CD4-positive, alpha-beta T cell treated with Interleukin-2 at 100 ng/mL for 4 hours (primary cell): Measurements from ENCODE around the gene LPAR1.

Experiments used
- DNase-seq: peaks from one replicate; pipeline ENCODE4 v3.0.0-alpha.2; 2020; ENCODE audit warnings: low spot score

Gene LPAR1

DNA sequence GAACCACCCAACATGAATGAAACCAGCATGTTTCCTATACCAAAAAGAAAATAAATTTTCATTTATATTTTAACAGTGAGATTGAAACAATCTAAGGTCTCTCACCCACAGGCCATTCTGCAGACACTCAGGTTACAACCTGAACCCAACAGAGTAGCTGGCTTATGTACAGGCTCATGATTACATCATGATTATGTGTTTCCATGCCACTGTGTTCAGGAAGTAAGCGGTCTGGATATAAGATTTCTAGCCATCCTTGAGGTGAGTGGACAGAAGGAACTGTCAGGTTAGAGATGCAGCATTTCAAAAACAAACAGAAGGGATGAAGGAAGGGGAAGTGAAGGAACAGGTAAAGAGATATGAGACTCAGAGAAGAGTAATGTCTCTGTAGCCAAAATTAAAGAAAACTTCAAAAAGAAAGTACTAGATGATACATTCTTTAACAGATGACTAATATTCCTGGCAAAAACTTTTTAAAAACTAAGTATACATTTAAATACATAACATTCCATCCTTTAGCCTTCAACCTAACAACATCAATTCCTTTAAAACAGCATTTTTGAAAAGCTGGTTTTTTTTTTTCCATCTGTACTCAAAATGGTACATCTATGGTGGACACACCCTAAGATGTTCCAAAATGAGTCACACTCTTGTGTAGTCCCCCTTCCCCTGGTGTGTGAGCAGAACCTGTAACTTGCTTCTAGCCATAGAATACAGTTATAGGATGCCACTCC, 119.8 kb downstream of the LPAR1 start:
- DNase-seq: no peak

DNA sequence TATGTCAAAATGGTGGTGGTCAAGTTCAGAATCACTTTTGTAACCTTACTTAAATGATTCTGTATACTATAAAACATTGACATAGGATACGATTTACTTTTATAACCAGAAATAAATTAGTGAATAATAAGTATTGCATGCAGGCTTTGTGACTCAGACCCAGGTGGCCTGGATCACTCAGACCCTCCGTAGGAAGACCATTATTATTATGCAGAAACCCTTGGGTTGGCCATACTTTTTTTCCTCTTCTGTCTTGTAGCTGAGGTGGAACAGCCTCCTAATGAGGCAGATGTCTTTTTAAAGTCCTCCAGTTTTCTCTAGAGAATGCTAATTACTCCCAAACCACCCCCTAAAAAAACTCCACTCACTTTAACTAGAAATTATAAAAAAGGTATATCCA, 121.9 kb downstream of the LPAR1 start:
- no peak for DNase-seq

DNA sequence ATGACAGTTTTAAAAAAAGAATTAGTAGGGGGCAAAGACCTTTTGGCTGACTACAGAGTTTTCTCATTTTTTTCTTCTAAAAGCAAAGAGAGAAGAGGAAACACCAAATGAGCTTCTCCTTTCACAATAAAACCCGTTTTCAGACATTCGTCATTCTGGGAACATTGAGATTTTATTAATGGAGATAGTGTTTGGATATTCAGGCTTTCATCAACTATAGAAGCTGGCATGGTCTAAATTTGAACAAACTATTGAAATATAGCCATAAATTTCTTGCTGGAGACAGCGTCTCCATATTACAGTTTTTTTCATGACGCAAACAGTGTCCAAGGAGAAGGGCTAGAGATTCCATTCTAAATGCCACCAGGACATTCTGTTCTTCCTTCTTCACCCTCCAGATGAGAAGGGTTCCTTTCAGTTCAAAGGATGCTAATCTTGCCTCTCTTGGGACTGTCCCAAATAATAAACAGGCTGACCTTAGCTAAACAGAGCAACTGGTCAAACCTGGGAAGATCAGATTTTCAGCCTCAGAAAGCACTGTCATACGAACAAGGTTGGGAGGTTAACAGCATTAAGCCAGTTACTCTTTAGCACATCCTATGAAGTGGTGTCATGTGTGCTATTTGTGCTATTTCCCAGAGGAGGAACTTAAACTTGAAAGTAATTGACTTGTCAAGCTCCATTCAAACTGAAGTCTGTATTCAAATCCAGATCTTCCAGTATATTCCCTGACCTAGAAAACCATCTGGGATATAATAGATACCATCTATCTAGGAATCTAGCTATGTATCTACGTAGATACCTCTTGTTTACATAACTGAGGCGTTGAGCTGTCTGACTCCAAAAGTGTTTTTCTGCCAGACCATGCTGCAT, 125.6 kb downstream of the LPAR1 start:
- DNase-seq: no peak

DNA sequence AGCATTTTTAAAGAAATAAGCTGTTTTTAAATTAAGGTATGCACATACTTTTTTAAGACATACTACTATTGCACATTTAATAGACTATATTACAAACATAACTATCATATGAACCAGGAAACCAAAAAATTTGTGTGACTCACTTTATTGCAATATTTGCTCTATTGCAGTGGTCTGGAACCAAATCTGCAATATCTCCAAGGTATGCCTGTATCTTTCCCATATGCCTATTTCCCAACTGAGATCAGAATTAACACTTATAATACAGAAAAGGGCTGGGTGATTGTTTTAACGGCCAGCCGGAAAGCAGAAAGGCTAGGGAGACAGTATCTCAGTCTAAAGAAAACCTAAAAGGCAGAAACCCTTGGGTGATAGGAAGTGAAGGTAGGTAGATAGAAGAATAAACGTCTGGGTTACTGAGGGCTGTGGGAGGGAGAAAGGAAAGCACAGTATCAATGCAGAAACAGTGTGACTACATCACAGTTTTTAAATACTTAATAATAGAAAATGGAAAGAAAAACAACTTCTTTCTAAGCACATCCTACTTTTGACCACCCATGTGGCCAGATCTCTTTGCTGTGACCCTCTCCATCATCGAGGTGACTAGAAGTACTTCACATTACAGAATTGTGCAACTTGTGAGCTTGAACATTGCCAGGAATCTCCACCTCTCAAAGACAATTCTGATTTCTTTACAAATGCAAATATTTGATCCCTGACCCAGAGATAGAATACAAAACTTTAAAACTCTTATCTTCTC, 126.4 kb downstream of the LPAR1 start:
- DNase-seq: no peak

DNA sequence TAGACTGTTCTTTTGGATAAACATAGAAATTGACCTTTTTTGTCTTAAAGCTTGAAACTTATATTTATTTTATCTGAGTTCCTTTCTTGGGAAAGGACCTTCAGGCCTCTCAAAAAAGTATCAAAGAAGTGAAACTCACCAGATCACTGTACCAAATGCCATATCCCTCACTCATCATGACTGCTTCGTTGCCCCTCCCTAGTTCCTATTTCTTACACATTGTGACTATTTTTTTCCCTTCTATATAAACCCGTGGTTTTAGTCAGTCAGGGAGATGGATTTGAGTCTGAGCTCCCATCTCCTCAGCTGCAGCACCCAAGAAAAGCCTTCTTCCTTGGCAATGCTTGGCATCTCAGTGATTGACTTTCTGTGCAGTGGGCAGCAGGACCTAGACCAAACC, 129.4 kb downstream of the LPAR1 start:
- no peak for DNase-seq

DNA sequence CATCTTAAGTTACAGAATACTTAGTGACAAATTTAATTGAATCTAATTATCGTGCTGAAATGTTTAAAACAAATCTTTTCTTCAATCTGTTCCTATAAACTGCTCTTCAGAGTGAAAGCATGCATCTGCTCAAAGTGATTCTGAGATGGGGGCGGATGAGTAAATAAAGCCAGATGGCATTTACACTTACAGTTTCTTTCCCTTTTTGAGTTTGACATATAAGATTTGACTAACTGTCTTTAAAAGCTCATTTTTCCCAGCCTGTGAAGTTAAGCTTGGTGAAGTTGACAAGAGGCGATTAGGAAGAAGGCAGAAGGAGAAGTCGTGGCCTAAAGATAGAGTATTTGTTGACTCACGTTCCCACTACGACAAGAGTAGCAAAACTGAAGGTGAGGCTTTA, 137.4 kb downstream of the LPAR1 start:
- no peak for DNase-seq

DNA sequence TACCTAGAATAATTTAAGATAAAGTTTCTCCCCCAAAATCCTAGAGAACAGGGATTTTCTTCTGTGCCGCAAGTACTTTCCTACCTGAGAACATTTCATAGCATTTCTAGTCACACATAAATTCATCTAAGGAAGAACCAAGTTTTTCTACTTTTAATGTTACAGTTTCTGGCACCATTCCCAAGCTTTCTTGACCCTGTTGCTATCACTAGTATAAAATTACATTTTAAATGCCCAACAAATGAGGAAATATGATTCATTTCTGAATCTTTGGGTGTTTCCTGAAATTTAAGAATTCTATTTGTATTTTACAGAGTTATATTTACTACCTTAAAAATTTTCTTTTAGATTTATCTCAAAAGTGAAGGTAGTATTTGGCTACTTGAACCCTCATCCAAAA, 137.8 kb downstream of the LPAR1 start:
- DNase-seq: no peak

DNA sequence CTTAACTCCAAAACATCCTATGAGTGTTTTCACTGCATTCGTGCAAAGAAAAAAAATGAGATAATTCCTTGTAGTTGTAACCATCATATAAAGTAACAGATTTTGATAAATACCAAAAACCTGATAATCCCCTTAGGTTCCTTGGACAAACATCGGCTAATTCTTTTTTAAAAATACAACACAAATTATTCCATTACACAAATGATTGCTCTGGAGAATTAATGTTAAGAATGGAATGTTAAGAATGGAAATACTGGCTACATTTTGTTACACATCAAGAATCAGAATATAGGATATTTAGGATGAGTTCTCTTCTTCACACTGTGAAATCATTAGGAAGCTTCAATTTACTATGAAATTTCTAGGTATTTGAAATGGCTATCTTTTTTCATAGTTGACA, 139.4 kb downstream of the LPAR1 start:
- DNase-seq: no peak

DNA sequence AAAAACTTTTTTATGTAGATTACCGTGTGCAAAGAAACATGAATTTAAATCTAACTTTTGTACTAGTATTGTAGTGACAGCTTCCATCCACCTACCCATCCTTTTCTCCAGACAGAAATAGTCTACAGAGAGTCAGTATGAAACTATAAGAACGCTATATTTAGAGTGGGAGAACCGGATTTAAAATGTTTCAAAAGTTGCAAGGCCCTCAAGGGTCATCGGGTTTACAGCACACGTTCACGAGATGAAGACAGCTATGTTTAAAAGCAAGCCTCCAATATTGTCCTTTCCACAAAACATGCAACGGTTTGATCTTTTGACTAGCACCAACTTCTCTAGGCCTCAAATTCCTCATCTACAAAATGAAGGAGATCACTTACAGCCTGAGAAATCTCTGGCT, 139.9 kb downstream of the LPAR1 start:
- no peak for DNase-seq

DNA sequence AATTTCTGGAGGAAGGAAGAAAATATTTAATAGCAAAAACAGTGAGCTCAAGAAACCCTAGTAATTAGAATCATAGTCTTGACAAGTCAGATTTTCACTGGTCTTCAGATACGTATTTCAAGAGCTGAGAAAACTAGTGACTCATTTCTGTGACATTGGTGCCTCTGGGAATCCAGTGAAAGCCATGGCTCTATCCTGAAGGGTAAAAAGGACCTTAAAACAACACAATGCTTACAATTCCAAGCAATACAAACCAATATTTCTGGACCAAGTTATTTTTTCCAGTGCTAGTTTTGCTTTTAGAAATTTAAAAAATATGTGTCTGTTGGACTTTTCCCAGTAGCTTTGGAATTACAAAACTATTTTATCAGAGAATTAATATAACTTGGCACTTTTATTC, 140.3 kb downstream of the LPAR1 start:
- DNase-seq: no peak

DNA sequence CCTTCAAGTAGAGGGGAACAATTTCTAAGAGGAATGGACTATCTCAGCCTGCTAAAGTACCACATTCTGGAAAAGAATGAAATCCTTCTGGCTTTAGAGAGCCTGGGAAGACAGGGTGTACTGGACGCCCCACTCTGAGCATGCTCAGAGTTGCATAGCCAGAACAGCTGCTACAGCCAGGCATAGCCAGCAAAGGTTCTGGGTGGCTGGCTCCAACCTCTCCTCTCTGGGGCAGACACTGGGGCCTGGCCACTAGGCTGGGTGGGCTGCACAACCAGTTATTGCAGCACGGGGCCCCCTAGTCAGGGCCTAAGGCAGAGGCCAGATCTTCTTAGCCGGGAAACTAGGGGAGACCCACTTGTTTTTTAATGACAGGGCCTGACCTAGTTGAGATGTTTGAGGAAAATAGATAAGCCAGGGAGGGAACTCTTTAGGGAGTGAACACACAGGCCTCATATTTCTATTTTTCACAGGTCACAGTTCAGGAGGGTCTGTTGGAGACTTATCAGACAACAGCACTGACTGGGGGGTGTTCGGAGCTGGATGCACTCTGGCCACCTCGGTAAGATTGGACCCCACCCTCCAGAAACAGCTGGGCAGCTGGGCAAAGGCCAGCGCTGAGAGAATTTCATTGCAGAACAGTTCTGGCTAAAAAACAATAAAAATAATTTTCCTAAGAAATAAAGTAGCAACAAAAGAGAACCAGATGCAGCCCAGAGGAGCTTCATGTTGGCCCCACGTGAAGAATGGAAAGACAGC, 142.9 kb downstream of the LPAR1 start:
- DNase-seq: no peak

DNA sequence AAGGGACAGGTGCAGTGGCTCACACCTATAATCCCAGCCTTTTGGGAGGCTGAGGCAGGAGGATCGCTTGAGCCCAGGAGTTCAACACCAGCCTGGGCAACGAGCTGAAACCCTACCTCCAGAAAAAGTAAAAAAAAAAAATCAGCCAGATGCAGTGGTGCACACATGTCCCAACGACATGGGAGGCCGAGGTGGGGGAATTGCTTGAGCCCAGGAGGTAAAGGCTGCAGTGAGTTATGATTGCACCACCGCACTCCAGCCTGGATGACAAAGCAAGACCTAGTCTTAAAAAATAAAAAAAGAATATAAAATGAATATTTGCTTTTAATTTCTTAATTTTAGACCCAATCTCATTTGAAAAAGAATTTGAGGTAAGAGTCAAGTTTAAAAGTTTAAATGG, 143.5 kb downstream of the LPAR1 start:
- no peak for DNase-seq

DNA sequence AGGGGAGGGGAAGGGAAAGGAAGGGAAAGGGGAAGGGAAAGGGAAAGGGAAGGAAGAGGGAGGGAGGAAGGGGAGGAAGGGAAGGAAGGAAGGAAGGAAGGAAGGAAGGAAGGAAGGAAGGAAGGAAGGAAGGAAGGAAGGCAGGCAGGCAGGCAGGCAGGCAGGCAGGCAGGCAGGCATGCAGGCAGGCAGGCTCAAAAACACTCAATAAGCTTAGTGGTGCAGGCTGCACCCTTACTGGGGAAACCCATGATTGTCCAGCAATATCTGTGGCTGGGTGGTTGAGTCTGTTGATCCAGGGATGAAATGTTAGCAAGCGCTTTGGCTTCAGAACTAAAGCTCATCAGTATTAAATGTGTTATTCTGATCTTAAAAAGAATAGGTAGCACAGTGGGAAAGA, 145.6 kb downstream of the LPAR1 start:
- DNase-seq: no peak

DNA sequence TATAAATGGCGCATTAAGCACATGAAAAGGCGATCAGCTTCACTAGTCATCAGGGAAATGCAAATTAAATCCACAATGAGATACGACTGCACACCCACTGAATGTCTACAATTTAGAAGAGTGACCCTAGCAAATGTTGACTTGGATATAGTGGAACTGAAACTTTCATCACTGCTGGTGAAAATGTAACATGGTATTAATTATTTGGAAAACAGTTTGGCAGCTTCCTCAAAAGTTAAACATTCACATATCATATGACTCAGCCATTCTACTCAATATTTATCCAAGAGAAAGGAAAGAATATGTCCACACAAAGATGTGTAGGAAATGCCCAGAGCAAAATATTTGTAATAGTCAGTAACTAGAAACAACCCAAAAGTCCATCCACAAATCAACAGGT, 146.5 kb downstream of the LPAR1 start:
- DNase-seq: no peak

DNA sequence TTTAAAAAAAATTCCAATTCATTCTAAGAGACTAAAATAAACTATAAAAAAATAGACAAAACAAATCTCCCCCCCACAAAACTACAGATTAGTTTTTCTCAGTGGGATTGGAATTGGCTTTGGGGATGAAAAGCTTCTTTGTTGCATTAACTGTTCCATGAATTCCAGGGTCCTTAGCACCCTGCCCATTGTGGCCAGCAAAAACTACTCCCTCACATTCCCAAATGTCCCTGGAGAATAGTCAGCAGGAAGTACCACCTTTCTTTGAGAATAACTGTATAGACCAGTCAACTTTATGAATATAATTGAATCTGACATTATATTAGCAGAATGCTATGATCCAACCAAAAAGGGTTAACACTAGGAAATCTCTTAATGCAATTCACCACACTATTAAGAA, 147.9 kb downstream of the LPAR1 start:
- DNase-seq: no peak

DNA sequence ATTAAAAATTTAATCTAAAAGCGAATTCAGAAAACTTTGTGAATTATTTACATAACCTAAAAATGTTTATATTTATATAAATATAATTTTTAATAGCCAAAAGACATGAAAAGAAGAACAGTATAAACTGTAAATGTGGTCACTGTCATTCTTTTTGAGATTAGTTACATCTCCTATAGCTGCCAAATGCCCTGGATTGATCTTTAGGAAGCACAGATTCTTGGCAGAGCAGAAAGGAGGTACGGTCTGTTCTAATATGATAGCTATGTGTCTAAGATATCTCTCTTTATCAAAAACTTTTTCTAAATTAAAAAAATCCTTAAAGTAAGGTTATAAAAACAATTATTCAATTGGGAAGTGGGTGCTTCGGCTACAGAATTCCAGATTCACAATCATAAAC, 151.0 kb downstream of the LPAR1 start:
- DNase-seq: no peak

DNA sequence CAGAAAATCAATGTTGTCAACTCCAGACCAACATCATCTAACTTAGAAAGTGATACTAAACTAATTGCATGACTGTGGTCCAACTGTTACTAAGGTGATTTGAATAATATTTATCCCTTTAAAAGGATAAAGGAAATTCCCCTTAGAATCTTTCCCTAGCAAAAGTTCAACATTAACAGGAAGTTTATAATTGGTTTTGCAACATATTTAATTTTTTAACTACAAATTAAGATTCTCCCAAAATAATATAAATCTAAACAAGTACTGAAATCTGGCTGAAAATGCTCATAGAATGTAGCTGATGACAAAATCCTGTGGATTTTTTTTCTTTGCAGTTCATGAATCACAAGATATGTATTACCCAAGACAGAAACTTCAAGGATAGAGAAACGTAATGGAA, 151.4 kb downstream of the LPAR1 start:
- DNase-seq: no peak

DNA sequence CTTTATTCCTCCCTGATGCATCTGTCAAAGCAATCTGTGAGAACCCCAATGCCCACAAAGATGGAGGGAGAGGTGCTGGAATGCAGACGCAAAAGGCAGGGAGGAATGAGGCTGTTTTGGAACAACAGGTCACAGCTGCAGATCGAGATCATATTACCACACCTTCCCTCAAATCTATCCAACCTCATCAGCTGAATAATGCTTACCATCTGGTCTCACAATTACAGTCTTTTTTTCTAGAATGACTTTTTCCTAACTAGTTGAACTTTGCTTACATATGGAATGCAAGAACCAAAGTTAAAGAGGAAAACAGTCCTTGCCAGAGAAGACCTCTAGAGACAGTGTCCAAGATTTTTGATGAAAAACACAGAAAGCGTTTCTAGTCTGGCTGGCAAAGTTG, 158.1 kb downstream of the LPAR1 start:
- no peak for DNase-seq

DNA sequence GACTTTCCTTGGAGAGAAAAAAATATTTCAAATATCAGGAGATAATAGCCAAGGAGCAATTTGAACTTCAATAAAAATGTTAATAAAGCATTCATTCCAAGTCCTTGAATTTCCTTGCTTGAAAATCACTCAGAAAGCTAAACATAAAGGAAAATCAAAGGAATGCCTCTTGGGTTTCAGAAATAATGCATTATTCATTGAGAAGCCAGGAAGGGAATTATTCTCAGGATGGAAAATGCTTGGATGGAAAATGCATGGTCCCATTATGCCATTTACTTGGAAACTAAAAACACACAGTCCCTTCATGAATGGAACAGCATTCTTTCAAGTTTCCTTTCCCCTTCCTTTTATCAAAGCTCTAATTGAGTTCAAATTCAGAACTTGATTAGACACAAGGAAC, 160.9 kb downstream of the LPAR1 start:
- no peak for DNase-seq

DNA sequence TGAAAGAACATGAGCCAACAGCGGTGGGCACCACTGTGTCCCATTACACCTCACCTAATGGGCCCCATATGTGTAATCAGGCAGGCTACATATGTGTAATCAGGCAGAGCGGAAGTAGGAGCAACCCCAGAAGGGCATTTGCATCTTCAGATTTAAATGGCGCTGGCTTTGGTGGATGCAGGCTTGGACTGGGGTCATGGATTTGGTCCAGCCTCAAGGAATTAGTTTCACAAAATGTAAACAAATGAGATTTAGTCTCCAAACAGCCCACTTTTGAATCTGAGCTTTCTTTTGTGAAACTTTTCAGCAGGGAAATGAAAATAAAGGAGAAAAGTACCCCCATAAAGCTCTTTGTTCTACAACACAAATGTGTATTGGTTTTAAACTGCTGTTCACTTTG, 161.3 kb downstream of the LPAR1 start:
- no peak for DNase-seq

DNA sequence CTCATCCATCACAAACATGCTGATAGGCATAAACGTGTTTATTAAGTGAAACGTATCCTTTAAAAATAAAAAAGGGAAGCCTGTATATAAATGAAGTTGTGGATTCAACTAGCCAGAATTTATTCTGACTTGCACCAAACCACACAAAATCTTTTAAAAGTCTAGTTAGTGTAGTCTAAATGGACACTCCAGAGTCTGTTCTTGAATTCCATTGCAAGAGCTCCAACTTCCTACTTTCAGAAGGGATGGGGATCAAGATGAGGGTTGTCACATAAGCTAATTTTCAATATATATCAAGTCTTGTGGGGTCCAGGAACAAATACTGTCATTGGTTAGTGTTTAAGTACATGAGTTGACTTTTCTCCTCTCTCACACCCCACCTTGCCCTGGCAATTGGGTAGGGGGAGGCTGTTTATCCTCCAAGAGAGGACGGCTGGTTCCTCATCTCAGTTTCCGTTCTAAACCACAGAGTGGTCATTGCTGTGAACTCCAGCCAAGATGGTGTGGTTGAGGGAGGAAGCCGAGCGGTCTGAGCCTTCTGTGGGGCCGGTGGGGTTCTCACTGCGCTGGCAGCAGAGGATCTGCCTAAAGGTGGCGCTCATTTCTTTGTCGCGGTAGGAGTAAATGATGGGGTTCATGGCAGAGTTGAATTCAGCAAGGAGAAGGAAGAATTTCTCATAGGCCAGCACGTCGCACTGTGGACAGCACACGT, 163.2 kb downstream of the LPAR1 start:
- no peak for DNase-seq

DNA sequence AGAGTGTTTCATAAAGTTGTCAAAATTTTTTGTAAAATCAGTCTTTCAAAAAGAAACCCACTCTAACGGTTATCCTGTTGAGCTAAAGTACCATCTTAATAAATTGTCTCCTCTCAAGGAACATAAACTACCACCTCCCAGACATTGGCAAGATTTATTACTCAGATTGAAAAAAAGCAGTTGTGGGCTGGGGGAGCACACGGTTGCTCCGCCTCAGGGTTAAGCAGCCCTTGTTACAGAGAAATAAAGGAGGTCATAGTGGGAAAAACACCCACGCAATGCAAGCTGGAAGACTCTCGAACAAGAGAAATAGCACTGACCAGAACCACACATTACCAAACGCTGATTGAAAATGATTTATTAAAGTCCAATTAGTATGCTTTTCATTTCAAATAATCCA, 165.3 kb downstream of the LPAR1 start:
- no peak for DNase-seq
